Fibroblast of gingiva (primary cell): ENCODE measurements around the gene MFAP2.
"Not testable (repeated sequence)": the region's sequence is repeated elsewhere in the genome, so short reads cannot be mapped to it uniquely, and the experiment has no call there.

ENCODE experiments used
- DNase-seq: peaks from one replicate; pipeline ENCODE4 v3.0.0-alpha.2; 2011; ENCODE audit warnings: low read depth

The MFAP2 gene

DNA sequence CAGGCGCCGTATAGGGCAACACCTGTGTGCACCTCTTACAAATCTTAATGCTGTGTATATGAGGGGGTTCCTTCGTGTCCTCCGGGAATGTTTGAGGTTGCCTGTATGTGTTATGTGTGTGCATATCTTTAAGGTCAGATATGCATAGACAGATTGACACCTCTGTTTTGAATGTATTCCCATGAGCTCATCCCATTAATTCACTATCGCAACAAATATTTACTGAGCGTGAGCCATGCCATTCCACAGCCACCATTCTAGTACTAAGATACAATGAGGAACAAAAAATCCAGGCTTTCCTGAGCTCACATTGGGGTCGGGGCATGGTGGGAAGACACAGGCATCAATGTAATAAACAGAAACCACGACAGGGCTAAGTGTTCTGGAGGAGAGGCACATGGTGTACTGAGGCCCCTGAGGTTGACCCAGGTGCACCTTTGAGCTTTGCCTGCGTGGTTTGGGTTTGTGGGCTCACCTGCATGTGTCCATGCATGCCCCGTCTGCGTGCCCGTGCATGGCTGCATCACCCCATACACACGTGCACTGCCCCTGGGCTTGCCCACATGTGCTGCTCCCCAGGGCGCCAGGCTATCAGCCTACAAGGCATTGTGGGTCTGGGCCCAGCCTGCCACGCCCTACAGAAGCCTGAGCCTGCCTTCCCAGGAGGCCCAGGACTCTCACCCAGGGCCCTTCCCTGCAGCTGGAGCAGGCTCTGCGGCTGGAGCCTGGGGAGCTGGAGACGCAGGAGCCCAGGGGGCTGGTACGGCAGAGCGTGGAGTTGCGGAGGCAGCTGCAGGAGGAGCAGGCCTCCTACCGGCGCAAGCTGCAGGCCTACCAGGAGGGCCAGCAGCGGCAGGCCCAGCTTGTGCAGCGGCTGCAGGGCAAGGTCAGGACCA lies 51.0 kb downstream of the MFAP2 start:
- DNase-seq = not testable (repeated sequence)

DNA sequence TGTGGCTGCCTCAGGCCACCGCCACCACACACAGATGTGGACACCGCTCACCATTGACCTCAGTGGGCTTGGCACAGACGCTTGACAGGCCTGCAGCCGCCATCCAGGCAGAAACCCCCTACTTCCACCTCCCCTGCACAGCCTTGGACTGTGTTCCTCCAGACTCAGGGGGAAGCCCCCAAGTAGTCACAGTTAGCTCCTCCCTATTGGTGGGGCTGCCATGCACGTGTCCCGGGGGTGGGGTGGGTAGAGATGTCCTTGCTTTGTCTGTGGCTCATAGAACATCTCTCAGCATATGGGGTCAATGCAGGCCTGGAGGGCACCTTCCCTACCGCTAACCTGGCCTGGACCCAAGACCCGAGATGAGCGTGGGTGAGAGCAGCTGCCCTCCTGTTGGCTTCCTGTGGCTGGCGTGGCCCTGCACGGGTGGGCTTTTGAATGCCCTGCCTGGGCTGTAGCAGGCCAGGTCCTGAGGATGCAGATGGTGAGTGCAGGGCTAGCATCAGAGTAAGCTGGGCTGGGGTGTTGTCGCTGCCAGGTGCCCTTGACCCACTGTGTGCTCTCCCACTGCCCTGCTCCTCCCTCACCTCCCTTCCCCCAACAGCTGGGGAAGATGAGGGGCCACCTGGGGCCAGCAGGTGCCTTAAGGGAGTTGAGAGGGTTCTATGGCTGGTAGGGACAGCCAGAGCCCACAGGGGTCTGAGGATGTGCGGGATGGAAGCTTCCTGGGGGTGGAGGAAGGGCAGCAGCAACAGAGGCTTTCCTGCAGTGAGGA lies 52.5 kb downstream of the MFAP2 start:
- no peak for DNase-seq

DNA sequence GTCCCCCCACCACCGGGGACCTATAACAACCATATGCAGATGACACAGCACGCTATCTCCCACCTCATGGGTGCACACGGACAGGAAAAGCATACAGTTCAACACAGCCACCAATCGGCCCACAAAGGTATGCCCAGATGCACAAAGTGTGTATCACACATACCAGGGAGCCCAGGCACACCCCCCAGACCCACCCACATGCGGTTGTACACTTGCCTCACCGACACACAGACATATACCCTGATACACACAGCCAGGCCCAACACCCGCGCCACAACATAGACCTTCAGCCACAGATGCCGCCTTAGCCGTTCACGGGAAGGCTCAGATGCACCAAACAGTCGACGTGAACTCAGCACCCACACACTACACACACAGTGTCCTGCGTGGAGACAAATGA lies 53.2 kb downstream of the MFAP2 start:
- no peak for DNase-seq

GRCh38 chr1:16926491-16927073 lies 53.8 kb downstream of the MFAP2 start:
- no peak for DNase-seq

DNA sequence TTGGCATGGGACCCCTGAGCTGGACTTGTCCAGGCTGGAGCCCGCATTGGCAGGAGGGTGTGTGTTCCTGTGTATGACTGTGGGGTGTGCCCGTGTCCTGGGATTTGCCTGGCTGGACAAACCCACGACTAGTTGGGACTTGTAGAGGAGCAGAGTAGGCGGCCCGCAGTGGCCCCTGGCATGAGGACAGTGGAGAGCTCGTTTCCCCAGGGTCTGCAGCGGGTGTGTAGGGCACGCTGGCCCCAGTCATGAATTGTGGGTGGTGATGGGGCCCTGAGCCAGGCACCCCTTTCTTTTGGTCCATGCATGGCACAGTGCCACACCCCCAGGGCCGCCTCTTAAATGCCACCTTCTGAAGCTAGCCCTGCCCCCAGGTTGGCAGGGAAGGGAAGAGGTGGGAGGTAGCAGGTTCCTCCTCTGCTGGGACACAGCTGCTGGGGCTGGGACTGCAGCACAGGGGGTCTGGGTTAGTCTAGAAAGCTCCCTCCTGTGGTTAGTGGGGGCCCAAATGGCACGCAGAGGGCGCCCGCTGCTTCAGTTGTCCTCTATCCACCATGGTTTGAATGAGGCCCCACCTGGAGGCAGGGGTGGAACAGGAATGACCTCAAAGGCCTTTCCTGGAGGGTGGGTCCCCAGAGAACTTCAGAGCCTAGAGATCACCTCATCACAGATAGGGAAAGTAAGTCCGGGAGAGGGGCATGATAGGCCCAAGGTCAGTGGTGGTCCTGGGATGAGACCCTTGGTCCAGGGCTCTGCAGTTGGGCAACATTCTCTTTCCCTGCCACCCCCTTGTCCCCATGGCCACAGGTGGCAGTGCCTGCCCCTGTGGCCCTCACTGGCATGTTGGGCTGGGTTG lies 54.6 kb downstream of the MFAP2 start:
- no peak for DNase-seq

DNA sequence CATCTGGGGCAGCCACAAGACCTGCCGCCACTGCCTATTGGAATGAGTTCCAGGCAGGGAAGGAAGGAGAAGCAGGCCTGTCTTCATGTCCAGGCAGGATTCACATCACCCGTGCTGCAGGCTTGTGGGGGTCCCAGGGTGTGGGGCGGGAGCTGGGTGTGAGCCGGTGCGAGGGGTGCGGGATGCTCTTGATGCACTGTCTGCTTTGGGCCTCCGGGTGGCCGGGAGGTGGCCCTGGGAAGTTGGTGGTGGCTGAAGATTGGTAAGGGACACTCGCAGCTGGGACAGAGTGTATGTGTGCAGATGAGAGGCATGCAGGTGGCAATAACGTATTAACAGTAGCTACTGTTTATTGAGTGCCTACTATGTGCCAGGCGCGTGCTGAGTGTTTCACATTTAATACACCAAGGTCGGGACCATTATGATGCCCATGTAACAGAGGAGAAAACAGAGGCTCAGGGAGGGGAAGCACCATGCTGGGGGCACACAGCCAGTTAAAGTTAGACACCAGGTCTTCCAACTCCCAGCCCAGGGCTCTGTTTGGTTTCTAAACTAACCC lies 55.4 kb downstream of the MFAP2 start:
- no peak for DNase-seq
